ENCODE data around the gene TUFT1. TPM values are rescaled to one million over a fixed set of nuclear protein-coding genes. Genes with fewer than 3 reads are reported as not detected.

The TUFT1 gene
- total and polyA plus RNA-seq, 2 of the 13 experiments (the other 11 are each of a cell fraction or from before 2014, with no cell fraction given) = 6.4 to 7.3 TPM

GRCh38 chr1:151611832-151612500, 71.9 kb downstream of the TUFT1 start, which contains the start of gene SNX27 (continued):
- TF ChIP-seq GLMP (CRISPR knock-in tag; IDR thresholded peaks at IDR 0.05; ENCODE audit: borderline replicate concordance) (no peak), ZNF562 (CRISPR knock-in tag; IDR thresholded peaks at IDR 0.05; ENCODE audit: borderline replicate concordance) (no peak), ATRX (CRISPR knock-in tag; IDR thresholded peaks at IDR 0.05; ENCODE audit: borderline replicate concordance) (no peak), MNT (IDR thresholded peaks at IDR 0.05) (no peak), ARHGAP35 (CRISPR knock-in tag; IDR thresholded peaks at IDR 0.05; ENCODE audit: borderline replicate concordance) (no peak), PHF8 (CRISPR knock-in tag; IDR thresholded peaks at IDR 0.05) (peak; percentile 59), NCOA5 (CRISPR knock-in tag; IDR thresholded peaks at IDR 0.05) (no peak), HMG20B (CRISPR knock-in tag; conservative IDR thresholded peaks at IDR 0.05) (no peak), GMEB2 (CRISPR knock-in tag; IDR thresholded peaks at IDR 0.05; ENCODE audit: low read depth) (peak; percentile 46), HNRNPH1 (optimal IDR thresholded peaks at IDR 0.05; ENCODE audit: low read depth, low read length) (no peak), ARID3A (IDR thresholded peaks at IDR 0.05; ENCODE audit: low read depth, low read length) (no peak), ZNF605 (CRISPR knock-in tag; IDR thresholded peaks at IDR 0.05) (no peak), KLF12 (CRISPR knock-in tag; IDR thresholded peaks at IDR 0.05; ENCODE audit: borderline replicate concordance) (no peak), ZNF484 (CRISPR knock-in tag; IDR thresholded peaks at IDR 0.05; ENCODE audit: borderline replicate concordance, low read depth) (no peak), ZBTB7B (CRISPR knock-in tag; IDR thresholded peaks at IDR 0.05) (no peak), KLF6 (CRISPR knock-in tag; IDR thresholded peaks at IDR 0.05) (no peak), SMARCE1 (IDR thresholded peaks at IDR 0.05; ENCODE audit: borderline replicate concordance) (no peak)
- TF ChIP-seq, protein P1, sequence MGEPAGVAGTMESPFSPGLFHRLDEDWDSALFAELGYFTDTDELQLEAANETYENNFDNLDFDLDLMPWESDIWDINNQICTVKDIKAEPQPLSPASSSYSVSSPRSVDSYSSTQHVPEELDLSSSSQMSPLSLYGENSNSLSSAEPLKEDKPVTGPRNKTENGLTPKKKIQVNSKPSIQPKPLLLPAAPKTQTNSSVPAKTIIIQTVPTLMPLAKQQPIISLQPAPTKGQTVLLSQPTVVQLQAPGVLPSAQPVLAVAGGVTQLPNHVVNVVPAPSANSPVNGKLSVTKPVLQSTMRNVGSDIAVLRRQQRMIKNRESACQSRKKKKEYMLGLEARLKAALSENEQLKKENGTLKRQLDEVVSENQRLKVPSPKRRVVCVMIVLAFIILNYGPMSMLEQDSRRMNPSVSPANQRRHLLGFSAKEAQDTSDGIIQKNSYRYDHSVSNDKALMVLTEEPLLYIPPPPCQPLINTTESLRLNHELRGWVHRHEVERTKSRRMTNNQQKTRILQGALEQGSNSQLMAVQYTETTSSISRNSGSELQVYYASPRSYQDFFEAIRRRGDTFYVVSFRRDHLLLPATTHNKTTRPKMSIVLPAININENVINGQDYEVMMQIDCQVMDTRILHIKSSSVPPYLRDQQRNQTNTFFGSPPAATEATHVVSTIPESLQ (CRISPR knock-in tag; conservative IDR thresholded peaks at IDR 0.05) = no peak
- TF ChIP-seq, protein P2, sequence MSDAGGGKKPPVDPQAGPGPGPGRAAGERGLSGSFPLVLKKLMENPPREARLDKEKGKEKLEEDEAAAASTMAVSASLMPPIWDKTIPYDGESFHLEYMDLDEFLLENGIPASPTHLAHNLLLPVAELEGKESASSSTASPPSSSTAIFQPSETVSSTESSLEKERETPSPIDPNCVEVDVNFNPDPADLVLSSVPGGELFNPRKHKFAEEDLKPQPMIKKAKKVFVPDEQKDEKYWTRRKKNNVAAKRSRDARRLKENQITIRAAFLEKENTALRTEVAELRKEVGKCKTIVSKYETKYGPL (CRISPR knock-in tag; IDR thresholded peaks at IDR 0.05) = no peak
